Stomach smooth muscle (tissue), 2 donors: ENCODE measurements around the gene FGF1.

Source experiments
- H3K27ac ChIP-seq: one replicate; pipeline ENCODE4 v1.7.0; 2013; ENCODE audit warnings: mild to moderate bottlenecking, low read length, inconsistent platforms
- H3K27me3 ChIP-seq, 2 donors: one replicate each; pipeline ENCODE4 v1.7.0; 2013; ENCODE audit warnings: low read length in 2 of 2; ENCODE audit not compliant: insufficient read depth in 2 of 2, control insufficient read depth in 1 of 2
- H3K36me3 ChIP-seq, 2 donors: one replicate each; pipeline ENCODE4 v1.7.0; 2013; ENCODE audit warnings: low read length in 2 of 2; ENCODE audit not compliant: control insufficient read depth in 2 of 2, insufficient read depth in 2 of 2
- H3K4me1 ChIP-seq: one replicate; pipeline ENCODE4 v1.7.0; 2013; ENCODE audit warnings: low read length; ENCODE audit not compliant: control insufficient read depth, insufficient read depth
- H3K4me3 ChIP-seq, 2 donors: one replicate each; pipeline ENCODE4 v1.7.0; 2013; ENCODE audit warnings: low read length in 2 of 2
- H3K9ac ChIP-seq, 2 donors: one replicate each; pipeline ENCODE4 v1.7.0; 2013; ENCODE audit warnings: low read length in 2 of 2, mild to moderate bottlenecking in 1 of 2
- H3K9me3 ChIP-seq, 2 donors: one replicate each; pipeline ENCODE4 v1.7.0; 2013; ENCODE audit warnings: low read length in 2 of 2; ENCODE audit not compliant: control insufficient read depth in 2 of 2
- donor health status: healthy.
- donor health status: Pancreatic carcinoma.

Gene FGF1

DNA sequence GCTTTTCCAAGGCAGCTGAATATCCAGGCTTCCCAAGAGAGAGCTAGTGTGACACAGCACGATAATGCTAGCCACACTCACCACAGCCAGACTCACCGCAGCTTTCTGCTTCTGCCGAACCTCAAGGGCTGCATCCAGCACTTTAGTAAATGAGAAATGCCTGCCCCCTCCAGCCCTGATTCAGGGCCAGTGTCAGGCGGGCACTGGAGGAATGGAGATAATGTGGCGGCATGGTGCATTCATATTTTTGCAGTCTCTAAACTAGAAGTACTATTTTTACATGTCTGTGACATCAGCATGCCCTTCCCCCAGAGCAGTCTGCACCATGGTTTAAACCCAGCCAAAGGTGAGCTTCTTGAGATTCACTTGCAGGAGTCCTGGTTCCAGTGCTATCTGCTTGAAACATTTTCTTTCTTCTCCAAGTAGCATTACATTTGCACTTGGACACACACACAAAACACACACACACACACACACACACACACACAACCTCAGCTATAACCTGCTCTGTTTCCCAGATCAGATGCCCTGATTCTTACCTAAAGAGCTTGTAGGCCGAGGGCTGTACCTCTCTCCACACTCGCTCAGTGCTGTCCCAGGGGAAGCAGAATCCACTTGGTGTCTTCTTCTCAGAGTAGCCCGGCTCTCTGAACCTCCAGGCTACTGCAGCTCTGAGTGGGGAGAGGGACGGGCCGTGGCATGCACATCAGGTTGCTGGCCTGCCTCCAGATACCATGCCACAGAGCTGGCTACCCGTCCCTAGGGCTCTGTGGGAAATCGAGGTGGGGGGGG, at the start of gene FGF1:
Gene FGF1, minus strand, starts transcription at position 673 of the 792 bp plus-strand sequence. CDS start 71,963 bp downstream, outside the sequence.
- peak within 1 kb of the TSS; percentile 14 to 42 for H3K9ac ChIP-seq
- peak within 1 kb of the TSS; percentile 62 for H3K27ac ChIP-seq
- H3K4me1 ChIP-seq: peaks cover 30% of the 10 kb centered on the region
- H3K27me3 ChIP-seq: no peaks in the 10 kb centered on the region
- peak within 1 kb of the TSS; percentile 23 to 52 for H3K4me3 ChIP-seq
- no peaks in the 10 kb centered on the region for H3K36me3 ChIP-seq
- H3K9me3 ChIP-seq: no peaks in the 10 kb centered on the region

DNA sequence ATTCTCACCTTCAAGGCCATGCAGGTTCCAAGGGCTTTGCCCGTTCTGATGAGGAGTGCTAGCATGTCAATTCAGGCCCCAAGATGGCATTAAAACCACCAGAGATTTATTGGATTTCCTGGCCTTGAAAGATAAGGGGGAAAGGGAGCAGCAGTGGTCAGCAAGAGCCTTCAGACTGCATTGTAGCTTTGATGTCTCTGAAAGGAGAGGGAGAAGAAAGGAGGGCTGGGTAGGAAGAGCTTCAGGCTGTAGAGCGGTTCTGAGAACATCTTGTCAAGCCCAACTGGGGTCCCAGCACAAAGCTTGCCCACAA, 41.8 kb upstream of the FGF1 start:
- H3K36me3 ChIP-seq: no peaks in the 10 kb centered on the region
- H3K4me1 ChIP-seq: no peaks in the 10 kb centered on the region
- no peak overlapping the region for H3K27ac ChIP-seq
- H3K27me3 ChIP-seq: no peaks in the 10 kb centered on the region
- no peaks in the 10 kb centered on the region for H3K9me3 ChIP-seq
- no peak overlapping the region for H3K4me3 ChIP-seq
- no peak overlapping the region for H3K9ac ChIP-seq

DNA sequence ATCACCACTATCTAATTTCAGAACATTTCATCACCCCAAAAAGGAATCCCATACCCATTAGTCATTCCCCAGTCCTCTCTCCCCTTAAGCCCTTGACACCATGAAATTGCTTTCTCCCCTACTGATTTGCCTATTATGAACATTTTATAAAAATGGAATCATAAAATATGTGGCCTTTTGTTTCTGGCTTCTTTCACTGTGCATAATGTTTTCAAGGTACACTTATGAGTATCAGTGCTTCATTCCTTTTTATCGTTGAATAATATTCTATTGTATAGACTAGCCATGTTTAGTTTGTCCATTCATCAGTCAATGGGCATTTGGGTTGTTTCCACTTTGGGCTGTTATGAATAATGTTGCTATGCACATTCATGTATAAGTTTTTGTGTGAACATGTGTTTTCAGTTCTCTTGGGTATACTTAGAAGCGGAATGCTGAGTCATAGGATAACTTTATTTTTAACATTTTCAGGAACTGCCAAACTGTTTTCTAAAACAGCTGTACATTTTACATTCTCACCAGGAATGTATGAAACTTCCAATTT, 40.4 kb upstream of the FGF1 start:
- no peaks in the 10 kb centered on the region for H3K27me3 ChIP-seq
- H3K27ac ChIP-seq: no peak overlapping the region
- H3K9ac ChIP-seq: no peak overlapping the region
- no peaks in the 10 kb centered on the region for H3K36me3 ChIP-seq
- H3K4me1 ChIP-seq: no peaks in the 10 kb centered on the region
- H3K9me3 ChIP-seq: no peaks in the 10 kb centered on the region
- no peak overlapping the region for H3K4me3 ChIP-seq

DNA sequence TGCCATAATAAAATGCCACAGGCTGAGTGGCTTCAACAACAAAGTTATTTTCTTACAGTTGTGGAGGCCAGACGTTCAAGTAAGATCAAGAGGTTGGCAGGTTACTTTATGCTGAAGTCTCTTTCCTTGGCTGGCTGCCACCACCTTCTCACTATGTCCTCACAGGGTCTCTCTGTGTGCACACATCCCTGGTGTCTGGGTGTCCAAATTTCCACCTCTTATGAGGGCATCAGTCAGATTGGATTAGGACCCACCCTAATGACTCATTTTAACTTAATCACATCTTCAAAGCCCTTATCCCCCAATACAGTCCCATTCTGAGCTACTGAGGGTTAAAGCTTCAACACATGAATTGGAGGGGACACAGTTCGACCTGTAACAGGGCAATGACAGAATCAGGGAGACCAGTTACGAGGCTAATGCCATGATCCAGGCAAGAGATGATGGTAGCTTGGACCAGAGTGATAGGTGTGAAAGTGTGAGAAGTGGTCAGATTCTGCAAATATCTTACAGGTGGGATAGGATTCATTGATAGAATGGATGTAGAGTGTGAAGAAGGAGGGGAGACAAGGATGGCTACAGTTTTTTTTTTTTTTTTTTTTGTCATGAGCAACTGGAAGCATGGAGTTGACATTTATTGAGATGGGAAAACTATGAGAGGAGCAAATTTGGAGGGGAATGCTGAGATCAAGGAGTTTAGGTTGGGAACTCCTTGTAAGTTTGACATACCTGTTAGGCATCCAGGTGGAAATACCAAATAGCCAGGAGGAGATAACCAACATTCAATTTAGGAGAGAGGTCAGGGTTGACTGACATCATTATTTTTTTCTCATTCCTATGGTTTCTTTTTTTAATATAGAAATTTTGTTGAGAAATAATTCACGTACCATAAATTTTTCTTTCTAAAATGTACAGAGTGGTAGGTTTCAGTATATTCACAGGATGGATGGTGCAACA, 39.6 kb upstream of the FGF1 start:
- no peaks in the 10 kb centered on the region for H3K9me3 ChIP-seq
- no peaks in the 10 kb centered on the region for H3K36me3 ChIP-seq
- H3K4me1 ChIP-seq: peaks cover 2% of the 10 kb centered on the region
- H3K27ac ChIP-seq: no peak overlapping the region
- H3K27me3 ChIP-seq: no peaks in the 10 kb centered on the region
- no peak overlapping the region for H3K4me3 ChIP-seq
- no peak overlapping the region for H3K9ac ChIP-seq

DNA sequence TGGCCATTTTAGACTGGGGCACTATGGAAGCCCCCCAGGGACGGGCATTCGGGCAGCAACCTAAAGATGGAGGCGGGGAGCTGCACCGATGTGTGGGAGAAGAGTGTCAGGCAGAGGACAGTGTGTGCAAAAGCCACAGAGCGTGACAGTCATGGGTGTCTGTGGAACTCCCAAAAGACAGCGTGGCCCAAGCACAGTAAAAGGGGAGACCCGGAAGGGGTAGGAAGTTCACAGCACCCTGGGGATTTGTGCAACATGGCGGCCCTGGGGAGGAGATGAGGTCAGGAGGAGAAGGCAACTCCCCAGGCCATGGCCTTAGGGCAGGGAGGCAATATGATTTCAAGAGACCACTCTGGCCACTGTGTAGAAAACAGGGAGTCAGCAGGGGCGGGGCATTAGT, 38.9 kb upstream of the FGF1 start:
- H3K9me3 ChIP-seq: no peaks in the 10 kb centered on the region
- H3K36me3 ChIP-seq: no peaks in the 10 kb centered on the region
- H3K27ac ChIP-seq: no peak overlapping the region
- no peak overlapping the region for H3K9ac ChIP-seq
- no peak overlapping the region for H3K4me3 ChIP-seq
- no peaks in the 10 kb centered on the region for H3K27me3 ChIP-seq
- peaks cover 2% of the 10 kb centered on the region for H3K4me1 ChIP-seq

GRCh38 chr5:142722896-142723295, 37.0 kb upstream of the FGF1 start:
- peaks cover 2% of the 10 kb centered on the region for H3K4me1 ChIP-seq
- no peak overlapping the region for H3K9ac ChIP-seq
- H3K27ac ChIP-seq: no peak overlapping the region
- no peaks in the 10 kb centered on the region for H3K27me3 ChIP-seq
- H3K4me3 ChIP-seq: no peak overlapping the region
- no peaks in the 10 kb centered on the region for H3K36me3 ChIP-seq
- no peaks in the 10 kb centered on the region for H3K9me3 ChIP-seq

- Histone ChIP-seq H3K9ac (no peak overlapping the region), H3K27me3 (no peaks in the 10 kb centered on the region), H3K27ac (no peak overlapping the region)
These were observed 36.3 kb upstream of the FGF1 start for GRCh38 chr5:142722146-142722545.

GRCh38 chr5:142720641-142721271, 34.9 kb upstream of the FGF1 start:
- Histone ChIP-seq H3K4me1 (peaks cover 12% of the 10 kb centered on the region), H3K9ac (no peak overlapping the region), H3K4me3 (no peak overlapping the region), H3K9me3 (no peaks in the 10 kb centered on the region), H3K36me3 (no peaks in the 10 kb centered on the region), H3K27ac (no peak overlapping the region), H3K27me3 (no peaks in the 10 kb centered on the region)

More at GRCh38 chr5:142722146-142722545, 36.3 kb upstream of the FGF1 start:
- Histone ChIP-seq H3K9me3 (no peaks in the 10 kb centered on the region), H3K4me3 (no peak overlapping the region), H3K4me1 (peaks cover 6% of the 10 kb centered on the region), H3K36me3 (no peaks in the 10 kb centered on the region)

- no peaks in the 10 kb centered on the region for H3K36me3 ChIP-seq
- H3K4me3 ChIP-seq: no peak overlapping the region
- H3K27ac ChIP-seq: no peak overlapping the region
- H3K4me1 ChIP-seq: peaks cover 12% of the 10 kb centered on the region
- no peaks in the 10 kb centered on the region for H3K9me3 ChIP-seq
- H3K9ac ChIP-seq: no peak overlapping the region
- H3K27me3 ChIP-seq: no peaks in the 10 kb centered on the region
These were observed 34.0 kb upstream of the FGF1 start for GRCh38 chr5:142719836-142720370.

- H3K36me3 ChIP-seq: no peaks in the 10 kb centered on the region
- H3K4me1 ChIP-seq: peaks cover 18% of the 10 kb centered on the region
- no peaks in the 10 kb centered on the region for H3K9me3 ChIP-seq
- no peak overlapping the region for H3K27ac ChIP-seq
- H3K27me3 ChIP-seq: no peaks in the 10 kb centered on the region
- H3K9ac ChIP-seq: no peak overlapping the region
- no peak overlapping the region for H3K4me3 ChIP-seq
These were observed 31.8 kb upstream of the FGF1 start for GRCh38 chr5:142717582-142718215.
